GM19468 (cell line): Measurements from ENCODE around the gene CRTC3.
"Not testable (repeated sequence)": the region's sequence is repeated elsewhere in the genome, so short reads cannot be mapped to it uniquely, and the experiment has no call there.

Experiments used
- ATAC-seq: cut with Tn5 transposase; IDR thresholded peaks from one replicate; pipeline ENCODE4 v1.9.1; 2021; ENCODE audit warnings: mild to moderate bottlenecking, moderate library complexity, moderate number of reproducible peaks; ENCODE audit not compliant: unreplicated experiment; ENCODE audit errors: extremely low read depth

The CRTC3 gene, protein sequence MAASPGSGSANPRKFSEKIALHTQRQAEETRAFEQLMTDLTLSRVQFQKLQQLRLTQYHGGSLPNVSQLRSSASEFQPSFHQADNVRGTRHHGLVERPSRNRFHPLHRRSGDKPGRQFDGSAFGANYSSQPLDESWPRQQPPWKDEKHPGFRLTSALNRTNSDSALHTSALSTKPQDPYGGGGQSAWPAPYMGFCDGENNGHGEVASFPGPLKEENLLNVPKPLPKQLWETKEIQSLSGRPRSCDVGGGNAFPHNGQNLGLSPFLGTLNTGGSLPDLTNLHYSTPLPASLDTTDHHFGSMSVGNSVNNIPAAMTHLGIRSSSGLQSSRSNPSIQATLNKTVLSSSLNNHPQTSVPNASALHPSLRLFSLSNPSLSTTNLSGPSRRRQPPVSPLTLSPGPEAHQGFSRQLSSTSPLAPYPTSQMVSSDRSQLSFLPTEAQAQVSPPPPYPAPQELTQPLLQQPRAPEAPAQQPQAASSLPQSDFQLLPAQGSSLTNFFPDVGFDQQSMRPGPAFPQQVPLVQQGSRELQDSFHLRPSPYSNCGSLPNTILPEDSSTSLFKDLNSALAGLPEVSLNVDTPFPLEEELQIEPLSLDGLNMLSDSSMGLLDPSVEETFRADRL

DNA sequence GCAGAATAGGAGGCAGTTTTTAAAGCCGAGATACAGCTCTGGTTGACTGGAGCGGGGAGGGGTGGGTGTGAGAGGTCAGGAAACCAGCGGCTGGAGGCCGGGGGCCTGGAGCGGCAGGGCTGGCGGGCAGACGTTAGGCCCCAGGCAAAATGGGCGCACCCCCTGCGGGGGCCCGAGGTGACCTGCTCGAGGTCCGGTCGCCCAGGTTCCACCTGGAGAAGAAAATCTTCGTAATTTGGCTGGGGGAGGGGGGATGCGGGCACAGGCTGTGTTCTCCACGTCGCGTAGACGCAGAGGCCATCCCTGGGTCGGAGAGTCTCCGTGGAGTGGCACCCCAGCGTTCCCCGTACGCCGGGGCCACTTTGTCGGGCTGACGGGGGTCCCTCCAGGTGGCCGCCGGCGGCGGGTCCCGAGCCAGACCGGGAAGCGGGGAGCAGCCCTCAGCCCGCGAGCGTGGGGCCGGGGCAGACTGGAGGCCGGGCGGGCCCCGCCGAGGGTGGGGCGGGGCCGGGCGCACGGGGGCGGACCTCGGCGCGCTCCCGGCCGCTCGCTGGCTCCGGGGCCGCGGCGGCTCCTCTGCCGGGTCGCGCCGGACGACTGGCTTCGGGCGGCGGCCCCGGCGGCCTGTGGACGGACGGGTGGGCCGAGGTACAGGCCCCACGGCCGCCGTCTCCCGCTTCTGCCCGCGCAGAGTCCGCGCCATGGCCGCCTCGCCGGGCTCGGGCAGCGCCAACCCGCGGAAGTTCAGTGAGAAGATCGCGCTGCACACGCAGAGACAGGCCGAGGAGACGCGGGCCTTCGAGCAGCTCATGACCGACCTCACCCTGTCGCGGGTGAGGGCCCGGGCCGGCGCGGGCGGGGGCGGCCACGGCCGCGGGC lies at the start of gene CRTC3:
TSS of gene CRTC3 (plus strand) at position 553 of the 879 bp plus-strand sequence. CDS start at position 702, 149 bp downstream.
- ATAC-seq, result peak; percentile 32

DNA sequence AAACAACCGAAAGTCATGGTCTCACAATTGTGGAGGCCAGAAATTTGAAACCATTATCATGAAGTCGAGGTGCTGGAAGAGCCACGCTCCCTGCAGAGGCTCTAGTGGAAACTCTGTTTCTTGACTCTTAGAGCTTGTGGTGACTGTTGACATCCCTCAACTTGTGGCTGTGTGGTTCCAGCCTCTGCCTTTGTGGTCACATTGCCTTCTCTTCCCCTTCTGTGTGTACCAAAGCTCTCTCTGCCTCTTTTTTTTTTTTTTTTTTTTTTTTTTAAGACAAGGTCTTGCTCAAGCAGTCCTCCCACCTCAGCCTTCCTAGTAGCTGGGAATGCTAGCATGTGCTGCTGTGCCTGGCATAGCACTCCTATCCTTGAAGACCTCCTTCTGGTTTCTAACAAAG lies 48.7 kb upstream of the CRTC3 start:
- ATAC-seq, result no peak

DNA sequence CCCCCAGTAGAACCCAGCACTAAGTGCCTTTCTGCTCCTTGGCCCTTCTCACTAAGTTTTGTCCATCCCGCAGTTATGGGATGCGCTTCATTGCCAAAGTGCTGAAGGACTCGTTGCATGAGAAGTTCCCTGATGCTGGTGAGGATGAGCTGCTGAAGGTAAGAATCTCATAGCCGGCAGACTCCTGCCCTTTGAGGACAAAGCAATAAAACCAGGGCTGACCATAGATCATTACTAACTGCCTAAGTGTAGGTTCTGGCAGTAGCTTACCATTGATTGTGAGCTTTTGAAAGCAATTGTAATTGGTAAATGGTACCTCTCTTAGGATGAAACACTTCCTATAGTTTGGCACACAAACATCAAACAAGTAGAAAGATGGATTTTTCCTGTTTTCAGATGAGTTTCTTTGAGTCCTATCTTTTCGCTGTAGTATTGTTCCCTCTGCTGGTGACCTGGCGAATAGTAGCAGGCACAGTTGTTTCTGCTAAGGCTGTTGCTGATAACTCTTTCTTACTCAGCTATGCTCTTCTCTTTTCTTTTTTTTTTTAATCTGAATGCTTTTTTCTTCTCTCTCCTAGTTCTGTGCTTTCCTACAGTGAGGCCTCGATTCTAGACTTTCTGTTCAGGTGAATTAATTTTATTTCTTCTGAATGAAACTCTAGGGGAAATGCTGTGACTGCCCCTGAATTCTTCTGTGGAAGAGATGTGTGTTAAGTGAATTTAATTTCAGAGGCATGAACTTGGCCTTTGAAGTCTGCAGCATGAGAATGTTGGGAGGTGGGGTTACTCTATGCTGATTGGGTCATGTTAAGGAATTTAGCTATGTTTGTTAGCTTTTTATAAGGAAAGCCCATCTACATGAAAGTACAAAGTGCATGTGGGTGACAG lies 47.4 kb upstream of the CRTC3 start:
- ATAC-seq, result no peak

DNA sequence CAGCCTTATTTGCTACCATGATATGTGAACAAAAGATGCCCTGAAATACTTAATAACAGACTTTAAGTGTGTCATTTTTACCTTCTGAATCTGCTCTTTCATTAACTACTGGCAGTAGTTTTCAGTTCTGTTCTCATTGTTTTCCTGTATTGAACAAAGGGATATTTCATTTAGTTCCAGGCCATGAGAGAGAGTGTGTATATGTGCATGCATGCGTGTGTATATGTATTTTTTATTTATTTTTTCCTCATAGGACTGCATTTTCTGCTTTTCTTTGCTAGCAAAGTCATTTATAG lies 46.8 kb upstream of the CRTC3 start:
- ATAC-seq, result no peak

DNA sequence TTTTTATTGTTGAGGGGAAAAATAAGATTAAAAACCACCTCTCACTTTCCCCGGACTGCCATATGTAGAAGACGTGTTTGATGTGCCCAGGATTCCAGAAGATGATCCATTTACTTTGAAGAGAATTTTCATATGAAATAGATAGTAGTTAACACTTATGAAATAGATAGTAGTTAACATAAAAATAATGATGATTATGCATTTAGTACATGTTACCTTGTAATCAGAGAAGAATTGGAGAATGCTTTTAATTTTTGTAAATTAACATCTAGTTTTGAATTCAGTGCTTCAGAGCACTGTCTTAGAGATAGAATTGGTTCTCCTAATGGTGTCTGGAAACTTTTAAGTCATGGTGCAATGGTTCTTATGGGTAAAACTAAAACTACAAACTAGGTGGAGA lies 46.1 kb upstream of the CRTC3 start:
- ATAC-seq, result no peak

DNA sequence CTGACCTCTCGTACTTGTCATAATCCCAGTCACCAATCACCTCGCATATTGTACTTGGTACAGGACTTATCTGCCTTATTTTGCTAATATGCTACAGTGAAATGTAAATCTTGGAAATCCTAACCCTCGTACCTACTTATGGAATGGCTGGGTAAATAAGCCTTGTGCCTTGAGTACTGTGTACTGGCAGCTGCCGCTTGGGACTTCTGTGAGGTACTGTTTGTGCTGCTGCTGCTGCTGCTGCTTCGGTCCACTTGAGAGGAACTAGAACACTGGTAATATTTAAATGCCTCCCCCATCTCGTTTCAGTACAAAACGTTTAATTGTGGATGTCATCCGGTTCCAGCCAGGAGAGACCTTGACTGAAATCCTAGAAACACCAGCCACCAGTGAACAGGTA lies 42.5 kb upstream of the CRTC3 start:
- ATAC-seq, result no peak

DNA sequence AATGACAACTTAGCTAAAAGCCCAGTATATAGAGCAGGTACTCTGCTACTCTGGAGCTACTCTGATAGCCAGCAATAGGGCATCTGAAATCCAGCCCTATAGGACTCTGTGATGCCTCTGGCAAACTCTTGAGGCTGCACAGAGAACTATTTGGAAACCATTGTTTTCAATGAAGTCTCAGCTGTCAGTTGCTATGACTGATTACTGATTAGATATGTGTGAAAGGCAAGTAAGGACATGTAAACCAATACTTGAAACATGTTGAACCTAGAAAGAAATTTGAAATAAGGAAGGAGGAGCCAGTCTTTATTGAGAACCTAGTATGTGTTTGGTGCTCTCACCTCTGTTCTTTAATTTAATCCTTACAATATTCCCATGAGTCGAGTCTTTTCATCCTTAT lies 40.2 kb upstream of the CRTC3 start:
- ATAC-seq, result no peak

DNA sequence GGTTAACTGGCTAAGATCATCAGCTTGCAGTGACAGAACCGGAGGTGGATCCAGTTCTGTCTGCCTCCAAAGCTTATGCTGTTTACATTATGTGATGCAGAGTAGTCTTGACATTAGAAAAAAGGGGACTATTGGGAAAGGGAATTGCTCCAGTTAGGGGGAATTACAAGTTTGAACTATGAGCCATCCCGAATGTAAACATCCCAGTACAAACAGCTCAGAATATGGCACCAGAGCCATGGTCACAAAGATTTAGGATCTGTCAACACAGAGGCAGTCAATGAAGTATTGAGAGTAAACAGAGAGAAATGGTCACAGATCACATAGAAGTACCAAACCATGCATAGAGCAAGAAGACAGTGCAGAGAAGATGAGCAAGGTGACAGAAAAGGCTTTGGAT lies 39.8 kb upstream of the CRTC3 start:
- ATAC-seq, result no peak

DNA sequence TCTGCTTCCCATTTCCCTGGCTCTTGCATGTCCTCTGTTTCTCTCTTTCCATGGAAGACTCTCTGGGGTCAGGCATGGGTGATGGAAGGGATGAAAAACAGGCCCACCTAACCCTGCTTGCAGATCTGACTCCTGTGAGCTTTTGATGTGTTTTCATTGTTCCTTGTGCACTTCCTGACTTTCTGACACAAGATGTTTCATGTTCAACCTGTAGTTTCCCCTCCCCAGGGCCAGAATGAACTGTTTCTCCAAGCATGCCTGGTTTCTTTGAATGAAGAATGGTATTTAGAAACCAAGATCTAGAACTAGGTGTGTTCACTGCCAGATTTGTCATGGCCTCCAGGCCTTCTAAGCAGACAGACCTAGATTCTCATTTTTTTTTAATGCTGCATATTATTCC lies 36.1 kb upstream of the CRTC3 start:
- no peak for ATAC-seq

DNA sequence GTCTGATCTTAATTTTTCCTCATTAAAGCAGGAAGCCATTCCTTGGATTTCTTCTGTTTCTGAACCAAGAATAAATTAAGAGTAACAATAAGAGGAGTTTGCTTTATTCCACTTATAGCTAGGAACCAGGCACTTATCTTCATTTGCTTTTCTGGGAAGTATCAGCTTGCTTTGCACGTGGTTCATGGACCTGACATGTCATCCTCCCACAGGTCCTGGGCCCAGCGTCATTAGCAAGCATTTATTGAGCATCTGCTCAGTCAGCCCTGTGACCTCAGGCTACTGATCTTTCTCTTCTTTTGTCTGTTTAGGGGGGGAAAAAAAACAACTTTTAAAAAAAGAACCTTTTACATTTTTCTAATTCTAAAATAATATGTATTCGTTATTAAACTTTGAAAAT lies 34.7 kb upstream of the CRTC3 start:
- no peak for ATAC-seq

DNA sequence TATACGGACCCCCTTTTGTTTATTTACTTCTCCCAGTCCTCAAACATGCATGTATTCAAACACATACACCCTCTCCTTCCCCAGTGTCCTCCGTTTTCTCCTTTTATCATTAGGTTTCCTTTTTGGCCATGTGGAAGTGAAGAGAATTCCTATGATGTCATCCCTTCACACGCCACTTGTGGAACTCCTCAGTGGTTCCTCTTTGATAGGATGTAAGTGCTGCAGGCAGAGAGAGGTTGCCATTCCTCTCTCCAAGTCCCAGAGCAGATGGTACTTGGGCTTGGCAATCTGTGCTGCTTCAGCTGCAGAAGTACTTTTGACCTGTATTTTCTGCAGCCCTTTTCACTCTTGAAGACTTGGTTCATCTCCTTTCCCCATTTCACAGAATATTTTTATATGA lies 32.9 kb upstream of the CRTC3 start:
- ATAC-seq, result no peak

DNA sequence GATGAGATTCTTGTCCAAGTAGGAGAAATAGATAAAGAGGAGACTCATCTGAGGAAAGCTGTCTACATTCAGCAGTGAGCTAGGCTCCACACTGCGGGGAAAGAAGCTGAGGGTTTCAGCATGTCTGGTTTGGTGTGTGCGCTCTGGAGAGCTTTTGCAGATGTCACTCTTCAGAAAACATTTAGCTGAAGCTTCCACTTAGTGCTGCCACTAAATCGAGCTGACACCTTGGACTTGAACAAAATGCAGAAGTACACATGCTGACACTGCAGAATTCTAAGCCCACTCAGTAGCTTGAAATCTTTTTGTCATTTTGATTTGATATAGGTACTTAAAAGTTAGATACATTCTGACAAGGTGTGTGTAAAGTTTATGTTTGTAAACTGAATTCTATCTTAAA lies 32.3 kb upstream of the CRTC3 start:
- ATAC-seq, result no peak

DNA sequence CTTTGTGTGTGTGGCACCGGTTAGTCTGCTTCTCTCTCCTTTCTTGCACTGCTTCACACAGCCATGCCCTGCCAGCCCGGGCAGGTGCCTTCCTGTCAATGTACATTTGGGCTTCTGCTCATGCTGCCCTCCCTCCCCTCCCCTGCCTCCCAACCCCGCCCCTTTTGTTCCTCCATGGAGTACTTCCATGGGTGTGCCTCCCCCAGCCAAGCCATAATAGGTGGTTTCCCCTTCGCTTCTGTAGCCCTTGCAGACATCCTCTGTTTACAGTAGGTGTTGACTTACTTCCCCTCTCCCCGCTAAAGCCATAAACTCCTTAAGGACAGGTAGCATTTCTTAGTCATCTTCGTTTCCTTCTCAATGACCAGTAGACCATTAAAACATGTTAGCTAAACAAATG lies 31.8 kb upstream of the CRTC3 start:
- ATAC-seq, result no peak

DNA sequence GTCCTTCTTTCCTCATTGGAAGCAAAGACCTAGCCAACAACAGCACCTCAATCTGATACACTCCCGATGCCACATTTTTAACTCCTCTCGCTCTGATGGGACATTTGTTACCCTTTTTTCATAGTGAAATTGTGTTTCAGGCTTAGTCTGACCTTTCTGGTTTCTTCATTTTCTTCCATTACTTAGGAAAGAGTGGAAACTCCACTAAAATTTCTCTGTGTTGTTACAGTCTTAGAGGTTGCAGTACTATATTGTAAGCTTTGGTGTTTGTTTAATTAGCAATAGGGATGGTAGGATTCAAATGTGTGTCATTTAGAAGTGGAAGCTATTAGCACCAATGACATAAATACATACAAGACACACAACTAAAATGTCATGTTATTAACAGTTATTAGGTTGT lies 29.6 kb upstream of the CRTC3 start:
- no peak for ATAC-seq

DNA sequence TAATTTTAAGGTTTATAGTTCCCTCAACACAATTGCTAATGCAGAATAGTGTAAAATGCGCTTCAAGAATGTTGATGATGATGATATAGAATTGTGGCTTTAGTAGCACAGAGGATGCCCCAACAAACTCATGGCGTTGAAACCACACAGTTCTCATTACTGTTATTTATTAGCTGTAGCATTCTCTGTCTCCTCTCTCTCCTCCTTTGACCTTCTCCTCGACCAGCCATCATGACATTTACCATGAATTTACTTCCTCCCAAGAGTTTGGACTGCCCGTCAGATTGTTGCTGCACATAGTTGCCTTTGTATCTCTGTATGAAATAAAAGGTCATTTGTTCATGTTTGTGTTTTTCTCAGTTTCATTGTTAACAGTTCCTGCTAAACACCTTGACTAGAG lies 27.8 kb upstream of the CRTC3 start:
- ATAC-seq, result no peak

DNA sequence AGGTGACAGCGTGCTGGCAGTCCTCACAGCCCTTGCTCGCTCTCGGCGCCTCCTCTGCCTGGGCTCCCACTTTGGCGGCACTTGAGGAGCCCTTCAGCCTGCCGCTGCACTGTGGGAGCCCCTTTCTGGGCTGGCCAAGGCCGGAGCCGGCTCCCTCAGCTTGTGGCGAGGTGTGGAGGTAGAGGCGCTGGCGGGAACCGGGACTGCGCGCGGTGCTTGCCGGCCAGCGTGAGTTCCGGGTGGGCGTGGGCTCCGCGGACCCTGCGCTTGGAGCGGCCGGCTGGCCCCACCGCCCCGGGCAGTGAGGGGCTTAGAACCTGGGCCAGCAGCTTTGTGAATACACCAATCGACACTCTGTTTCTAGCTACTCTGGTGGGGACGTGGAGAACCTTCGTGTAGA lies 18.9 kb upstream of the CRTC3 start:
- not testable (repeated sequence) for ATAC-seq

DNA sequence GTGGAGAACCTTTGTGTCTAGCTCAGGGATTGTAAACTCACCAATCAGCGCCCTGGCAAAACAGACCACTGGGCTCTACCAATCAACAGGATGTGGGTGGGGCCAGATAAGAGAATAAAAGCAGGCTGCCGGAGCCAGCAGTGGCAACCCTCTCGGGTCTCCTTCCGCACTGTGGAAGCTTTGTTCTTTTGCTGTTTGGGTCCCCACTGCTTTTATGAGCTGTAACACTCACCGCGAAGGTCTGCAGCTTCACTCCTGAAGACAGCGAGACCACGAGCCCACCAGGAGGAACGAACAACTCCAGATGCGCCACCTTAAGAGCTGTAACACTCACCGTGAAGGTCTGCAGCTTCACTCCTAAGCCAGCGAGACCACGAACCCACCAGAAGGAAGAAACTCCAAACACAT lies 18.5 kb upstream of the CRTC3 start:
- not testable (repeated sequence) for ATAC-seq

DNA sequence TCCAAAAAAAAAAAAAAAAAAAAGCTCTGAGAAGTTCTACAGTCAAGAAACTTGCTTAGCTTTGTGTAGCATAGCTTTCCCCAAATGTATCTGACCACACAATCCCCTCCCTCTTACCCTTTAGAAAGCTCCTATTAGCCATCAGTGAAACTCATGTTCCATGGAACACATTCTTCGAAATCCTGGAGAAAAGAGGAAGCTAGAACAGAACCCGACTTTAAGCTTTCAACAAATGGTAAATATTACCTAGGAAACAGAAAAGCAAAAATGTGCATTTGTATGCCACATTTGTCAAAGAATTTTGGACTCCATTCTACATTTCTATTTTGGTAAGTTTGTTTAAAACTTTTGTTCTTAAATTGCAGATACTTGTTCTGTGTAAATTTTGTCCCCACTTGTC lies 17.4 kb upstream of the CRTC3 start:
- ATAC-seq, result no peak

DNA sequence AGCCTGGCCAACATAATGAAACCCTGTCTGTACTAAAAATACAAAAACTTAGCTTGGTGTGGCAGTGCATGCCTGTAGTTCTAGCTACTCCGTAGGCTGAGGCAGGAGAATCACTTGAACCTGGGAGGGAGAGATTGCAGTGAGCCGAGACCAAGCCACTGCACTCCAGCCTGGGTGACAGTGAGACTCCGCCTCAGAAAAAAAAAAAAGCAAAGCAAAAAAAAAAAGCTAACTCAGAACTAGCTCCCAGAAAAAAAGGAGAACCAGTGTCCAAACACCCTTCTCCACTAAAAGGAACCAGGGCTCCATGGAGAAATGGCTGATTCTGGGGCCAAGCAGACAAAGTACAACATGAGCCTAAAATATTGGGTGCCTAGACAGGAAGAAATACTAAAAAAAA lies 16.7 kb upstream of the CRTC3 start:
- ATAC-seq, result no peak

DNA sequence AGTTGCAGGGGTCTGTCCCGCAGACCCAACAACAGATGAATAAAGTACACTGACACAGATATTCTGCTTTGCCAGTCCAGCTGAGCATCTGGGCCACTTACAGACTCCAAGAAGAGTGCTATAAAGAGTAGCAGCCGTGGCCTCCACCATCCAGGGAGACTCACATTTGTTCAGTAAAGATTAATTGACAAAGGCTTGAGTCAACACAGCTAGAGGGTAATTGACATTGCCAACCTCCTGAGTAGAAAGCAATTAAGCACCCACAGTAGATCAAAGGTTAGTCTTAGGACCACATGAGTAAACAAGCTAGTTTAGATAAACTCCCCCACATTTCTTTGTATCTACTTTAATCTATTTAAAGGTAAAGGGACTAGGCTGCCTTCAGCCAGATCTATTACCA lies 16.3 kb upstream of the CRTC3 start:
- ATAC-seq, result no peak
